ENCODE results near the gene TNFSF15.

- TF ChIP-seq EZH2 (IDR thresholded peaks at IDR 0.05; ENCODE audit: borderline replicate concordance, low read depth, low read length, severe bottlenecking) = no peak
- no peak for TF ChIP-seq CTCF (IDR thresholded peaks at IDR 0.05; ENCODE audit: extremely low read depth in 1 of 2, insufficient read depth in 1 of 2, low read depth in 1 of 2, low read length in 2 of 2)
- no peak for TF ChIP-seq POLR2A (IDR thresholded peaks at IDR 0.05; ENCODE audit: low read depth, low read length)
- no peak for TF ChIP-seq POLR2AphosphoS5 (IDR thresholded peaks at IDR 0.05; ENCODE audit: insufficient read depth, low read depth, low read length)
Measured at GRCh38 chr9:114799925-114800324, 5.9 kb downstream of the TNFSF15 start.
